ENCODE results near the gene NOC4L. TPM values are rescaled to one million over a fixed set of nuclear protein-coding genes. Genes with fewer than 3 reads are reported as not detected.

NOC4L gene
- 47.8 TPM for polyA plus RNA-seq (2013, experiment 1 of 2)
- 47.2 TPM for polyA plus RNA-seq (2013, experiment 2 of 2)

DNA sequence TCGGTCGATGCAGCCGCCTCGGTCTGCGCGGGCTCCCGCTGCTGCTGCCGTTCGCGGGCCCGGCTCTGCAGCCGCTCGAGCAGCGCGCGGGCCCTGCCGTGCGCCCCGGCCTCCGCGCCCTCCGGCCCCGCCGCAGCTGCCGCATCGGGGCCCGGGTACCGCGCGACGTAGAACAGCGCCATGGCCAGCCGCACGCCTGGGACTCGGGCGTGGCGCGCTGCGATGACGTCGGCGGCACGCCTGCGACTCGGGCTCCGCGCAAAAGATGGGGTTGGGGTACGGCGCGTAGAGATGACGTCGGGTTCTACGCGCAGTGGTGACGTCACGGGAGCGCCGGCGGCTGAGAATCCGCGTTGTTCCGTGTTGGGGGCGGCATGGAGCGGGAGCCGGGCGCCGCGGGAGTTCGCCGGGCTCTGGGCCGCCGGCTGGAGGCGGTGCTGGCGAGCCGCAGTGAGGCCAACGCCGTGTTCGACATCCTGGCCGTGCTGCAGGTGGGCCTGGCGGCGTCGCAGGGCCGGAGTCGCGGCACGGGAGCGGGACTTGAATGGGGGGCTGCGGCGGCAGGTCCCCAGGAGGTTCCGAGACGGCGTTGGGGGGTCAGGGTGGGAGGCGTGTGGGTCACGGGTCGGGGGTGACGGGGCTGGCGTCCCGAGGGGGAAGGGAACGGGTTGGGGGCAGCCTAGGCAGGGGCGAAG, at the start of gene NOC4L, which contains the start of gene DDX51:
Gene NOC4L (plus strand): TSS at position 343 of the 695 bp plus-strand sequence. CDS start 32 bp downstream, at position 375.
Gene DDX51 (minus strand): TSS at position 205 of the 695 bp plus-strand sequence. CDS start 23 bp downstream, at position 182.
- WGBS (ENCODE audit: extremely low coverage, insufficient coverage, low lambda C conversion rate) = no CpG with 5 or more reads among the region's 100 CpGs
- H3K36me3 ChIP-seq (ENCODE audit: control insufficient read depth, insufficient read depth, low read length) = peaks cover 6% of the 10 kb centered on the region
- no peak within 1 kb of the TSS for H2AK5ac ChIP-seq (ENCODE audit: low read length)
- H3K56ac ChIP-seq (ENCODE audit: low read length) = peak within 1 kb of the TSS; percentile 96
- peak within 1 kb of the TSS; percentile 66 for H3K4ac ChIP-seq (ENCODE audit: low read depth, low read length)
- peaks cover 2% of the 10 kb centered on the region for H3K4me1 ChIP-seq (ENCODE audit: control insufficient read depth, low read depth, low read length)
- peaks cover 27% of the 10 kb centered on the region for H3K79me2 ChIP-seq (ENCODE audit: control insufficient read depth, insufficient read depth, low read length)
- H4K8ac ChIP-seq (ENCODE audit: low read depth, low read length) = peak within 1 kb of the TSS; percentile 43
- no peak within 1 kb of the TSS for H3K18ac ChIP-seq (ENCODE audit: low read length)
- H2BK15ac ChIP-seq (replicated peaks; ENCODE audit: low read depth) = no peak within 1 kb of the TSS
- no peaks in the 10 kb centered on the region for H3K27me3 ChIP-seq (ENCODE audit: insufficient read depth, low read length, poor library complexity)
- peak within 1 kb of the TSS; percentile 84 for H3K4me3 ChIP-seq (ENCODE audit: low read length)
- H3K23ac ChIP-seq (ENCODE audit: low read length) = peak within 1 kb of the TSS; percentile 45
- H4K5ac ChIP-seq (ENCODE audit: low read length) = no peak within 1 kb of the TSS
- H3K79me1 ChIP-seq (ENCODE audit: low read length) = peaks cover 24% of the 10 kb centered on the region
- no peak within 1 kb of the TSS for H2BK5ac ChIP-seq (ENCODE audit: low read length)
- H2BK120ac ChIP-seq (ENCODE audit: low read depth, low read length) = no peak within 1 kb of the TSS
- peak within 1 kb of the TSS; percentile 91 for H3K9ac ChIP-seq (ENCODE audit: low read length)
- H3K4me2 ChIP-seq (ENCODE audit: low read length) = peak within 1 kb of the TSS; percentile 80
- DNase-seq = peak; percentile 96
- no peak within 1 kb of the TSS for H3K27ac ChIP-seq (ENCODE audit: low read depth, low read length)

DNA sequence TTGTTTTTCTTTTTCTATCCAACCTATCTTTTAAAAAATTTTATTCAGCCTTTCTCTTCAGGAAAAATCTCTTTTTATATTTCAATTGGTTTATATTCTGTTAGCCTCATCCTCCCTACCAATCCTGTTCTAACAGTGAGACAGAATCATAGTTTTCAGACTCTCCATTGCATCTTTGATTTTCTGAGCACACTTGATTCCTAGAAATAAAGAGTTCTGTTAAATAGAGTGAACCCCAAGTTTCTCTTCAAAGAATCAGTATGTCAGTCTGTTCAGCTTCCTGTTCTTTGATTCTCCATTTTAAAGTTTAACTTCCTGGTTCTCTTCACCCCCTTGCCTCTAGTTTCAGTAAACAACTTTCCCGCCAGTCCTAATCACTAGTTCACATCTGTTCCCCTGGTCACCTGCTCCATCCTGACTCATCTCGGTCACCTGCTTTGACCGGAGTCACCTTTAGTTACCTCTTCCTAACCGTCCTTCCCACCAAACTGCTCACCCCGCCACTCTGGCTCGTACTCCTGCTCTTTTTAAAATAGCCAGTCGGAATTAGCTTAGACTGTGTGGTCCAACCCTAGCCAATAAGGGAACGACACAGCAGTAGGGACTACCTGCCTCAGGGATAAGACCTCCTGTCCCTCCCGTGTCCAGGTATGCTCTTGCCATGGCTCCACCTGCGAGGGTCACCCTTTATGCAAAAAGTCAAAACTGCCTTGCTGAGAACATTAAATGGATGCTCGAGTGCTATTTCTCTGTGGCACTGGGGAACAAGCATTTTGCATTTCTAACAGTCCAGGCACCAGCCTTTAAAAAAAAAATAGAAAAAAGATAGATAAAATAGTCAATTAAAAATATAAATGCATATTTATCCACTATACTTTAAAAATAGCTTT, 48.5 kb upstream of the NOC4L start:
- Histone ChIP-seq H4K8ac (ENCODE audit: low read depth, low read length) (no peak overlapping the region), H3K56ac (ENCODE audit: low read length) (no peak overlapping the region), H3K4me2 (ENCODE audit: low read length) (no peak overlapping the region), H3K79me2 (ENCODE audit: control insufficient read depth, insufficient read depth, low read length) (no peaks in the 10 kb centered on the region), H2BK15ac (replicated peaks; ENCODE audit: low read depth) (no peak overlapping the region), H2AK5ac (ENCODE audit: low read length) (no peak overlapping the region), H3K9ac (ENCODE audit: low read length) (no peak overlapping the region), H3K79me1 (ENCODE audit: low read length) (peaks cover 2% of the 10 kb centered on the region), H4K5ac (ENCODE audit: low read length) (no peak overlapping the region), H3K23ac (ENCODE audit: low read length) (no peak overlapping the region), H2BK5ac (ENCODE audit: low read length) (no peak overlapping the region), H3K27me3 (ENCODE audit: insufficient read depth, low read length, poor library complexity) (no peaks in the 10 kb centered on the region), H2BK120ac (ENCODE audit: low read depth, low read length) (no peak overlapping the region), H3K4me1 (ENCODE audit: control insufficient read depth, low read depth, low read length) (no peaks in the 10 kb centered on the region), H3K27ac (ENCODE audit: low read depth, low read length) (no peak overlapping the region), H3K4me3 (ENCODE audit: low read length) (no peak overlapping the region), H3K36me3 (ENCODE audit: control insufficient read depth, insufficient read depth, low read length) (no peaks in the 10 kb centered on the region), H3K18ac (ENCODE audit: low read length) (no peak overlapping the region), H3K4ac (ENCODE audit: low read depth, low read length) (no peak overlapping the region)
- DNase-seq = no peak
- WGBS (ENCODE audit: extremely low coverage, insufficient coverage, low lambda C conversion rate) = no CpG with 5 or more reads among the region's 11 CpGs

DNA sequence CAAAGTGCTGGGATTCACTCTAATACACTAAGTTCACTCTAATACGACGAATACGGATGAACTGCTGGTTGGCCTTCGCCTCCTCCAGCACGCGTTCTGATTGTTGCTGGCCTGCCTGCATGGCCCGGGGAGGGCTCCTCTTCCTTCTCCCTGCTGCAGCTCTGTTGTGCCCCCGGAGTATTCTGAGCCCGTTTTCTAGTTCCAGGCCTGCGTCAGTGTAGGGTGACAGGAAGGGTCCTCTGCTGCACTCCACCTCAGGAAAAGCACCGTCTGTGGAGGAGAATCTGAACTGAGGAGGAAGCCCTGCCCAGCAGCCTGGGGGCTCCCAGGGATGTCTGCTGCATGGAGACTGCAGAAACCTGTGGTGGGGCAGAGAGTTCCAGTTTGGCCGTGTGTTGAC, 44.5 kb upstream of the NOC4L start:
- no peak for DNase-seq
- H3K36me3 ChIP-seq (ENCODE audit: control insufficient read depth, insufficient read depth, low read length) = no peaks in the 10 kb centered on the region
- WGBS (ENCODE audit: extremely low coverage, insufficient coverage, low lambda C conversion rate) = no CpG with 5 or more reads among the region's 12 CpGs

DNA sequence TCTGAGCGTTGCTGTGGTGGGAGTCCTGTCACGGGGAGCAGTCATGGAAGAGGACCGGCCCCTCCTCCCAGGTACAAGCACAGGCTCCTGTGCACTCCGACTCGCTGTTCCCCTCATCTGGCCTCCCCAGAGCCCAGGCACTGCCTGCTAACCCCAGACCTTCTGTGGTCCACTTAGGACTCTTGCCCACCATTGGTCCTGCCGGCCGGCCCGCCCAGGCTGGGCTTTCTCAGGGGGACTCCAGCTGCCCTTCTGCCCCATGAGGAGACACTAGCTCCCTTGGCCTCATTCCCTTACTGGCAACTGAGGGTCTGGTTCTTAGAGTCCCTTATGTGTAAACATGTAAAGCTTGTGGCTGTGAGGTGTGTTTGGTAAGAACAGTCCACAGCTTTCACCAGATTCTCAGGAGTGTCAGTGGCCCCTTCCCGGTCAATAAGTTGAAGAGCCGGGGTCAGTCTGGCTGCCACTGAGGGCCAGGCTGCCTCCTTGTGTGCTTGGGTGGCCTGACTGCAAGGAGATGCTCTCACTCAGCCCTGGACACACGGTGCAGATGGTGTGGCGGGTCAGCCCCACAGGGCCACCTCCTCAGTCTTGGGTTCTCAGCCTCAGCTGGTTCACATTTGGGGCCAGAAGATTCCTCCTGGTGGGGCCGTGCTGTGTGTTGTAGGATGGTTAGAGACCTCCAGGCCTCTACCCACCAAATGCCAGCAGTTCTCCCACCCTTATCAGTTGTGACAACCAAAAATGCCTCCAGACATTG, 43.8 kb upstream of the NOC4L start:
- no CpG with 5 or more reads among the region's 13 CpGs for WGBS (ENCODE audit: extremely low coverage, insufficient coverage, low lambda C conversion rate)
- no peak overlapping the region for H2BK120ac ChIP-seq (ENCODE audit: low read depth, low read length)
- no peak overlapping the region for H3K56ac ChIP-seq (ENCODE audit: low read length)
- no peak overlapping the region for H3K18ac ChIP-seq (ENCODE audit: low read length)
- DNase-seq = no peak
- H3K4me1 ChIP-seq (ENCODE audit: control insufficient read depth, low read depth, low read length) = no peaks in the 10 kb centered on the region
- H3K79me1 ChIP-seq (ENCODE audit: low read length) = peaks cover 2% of the 10 kb centered on the region
- no peaks in the 10 kb centered on the region for H3K36me3 ChIP-seq (ENCODE audit: control insufficient read depth, insufficient read depth, low read length)
- H2AK5ac ChIP-seq (ENCODE audit: low read length) = no peak overlapping the region
- H3K4me3 ChIP-seq (ENCODE audit: low read length) = no peak overlapping the region
- no peak overlapping the region for H2BK15ac ChIP-seq (replicated peaks; ENCODE audit: low read depth)
- H3K79me2 ChIP-seq (ENCODE audit: control insufficient read depth, insufficient read depth, low read length) = no peaks in the 10 kb centered on the region
- H3K4ac ChIP-seq (ENCODE audit: low read depth, low read length) = no peak overlapping the region
- H3K27ac ChIP-seq (ENCODE audit: low read depth, low read length) = no peak overlapping the region
- H3K23ac ChIP-seq (ENCODE audit: low read length) = no peak overlapping the region
- H3K4me2 ChIP-seq (ENCODE audit: low read length) = no peak overlapping the region
- H3K9ac ChIP-seq (ENCODE audit: low read length) = no peak overlapping the region
- no peaks in the 10 kb centered on the region for H3K27me3 ChIP-seq (ENCODE audit: insufficient read depth, low read length, poor library complexity)
- no peak overlapping the region for H2BK5ac ChIP-seq (ENCODE audit: low read length)
- no peak overlapping the region for H4K5ac ChIP-seq (ENCODE audit: low read length)
- H4K8ac ChIP-seq (ENCODE audit: low read depth, low read length) = no peak overlapping the region

More for the DNA sequence above, 44.5 kb upstream of the NOC4L start:
- no peak overlapping the region for H4K5ac ChIP-seq (ENCODE audit: low read length)
- H3K27ac ChIP-seq (ENCODE audit: low read depth, low read length) = no peak overlapping the region
- H2AK5ac ChIP-seq (ENCODE audit: low read length) = no peak overlapping the region
- no peak overlapping the region for H3K23ac ChIP-seq (ENCODE audit: low read length)
- no peak overlapping the region for H3K4me2 ChIP-seq (ENCODE audit: low read length)
- H3K4me3 ChIP-seq (ENCODE audit: low read length) = no peak overlapping the region
- H2BK15ac ChIP-seq (replicated peaks; ENCODE audit: low read depth) = no peak overlapping the region
- no peak overlapping the region for H3K9ac ChIP-seq (ENCODE audit: low read length)
- H2BK5ac ChIP-seq (ENCODE audit: low read length) = no peak overlapping the region
- H3K56ac ChIP-seq (ENCODE audit: low read length) = no peak overlapping the region
- no peak overlapping the region for H3K18ac ChIP-seq (ENCODE audit: low read length)
- peaks cover 2% of the 10 kb centered on the region for H3K79me1 ChIP-seq (ENCODE audit: low read length)
- no peaks in the 10 kb centered on the region for H3K4me1 ChIP-seq (ENCODE audit: control insufficient read depth, low read depth, low read length)
- H4K8ac ChIP-seq (ENCODE audit: low read depth, low read length) = no peak overlapping the region
- H2BK120ac ChIP-seq (ENCODE audit: low read depth, low read length) = no peak overlapping the region
- no peaks in the 10 kb centered on the region for H3K27me3 ChIP-seq (ENCODE audit: insufficient read depth, low read length, poor library complexity)
- H3K79me2 ChIP-seq (ENCODE audit: control insufficient read depth, insufficient read depth, low read length) = no peaks in the 10 kb centered on the region
- no peak overlapping the region for H3K4ac ChIP-seq (ENCODE audit: low read depth, low read length)

DNA sequence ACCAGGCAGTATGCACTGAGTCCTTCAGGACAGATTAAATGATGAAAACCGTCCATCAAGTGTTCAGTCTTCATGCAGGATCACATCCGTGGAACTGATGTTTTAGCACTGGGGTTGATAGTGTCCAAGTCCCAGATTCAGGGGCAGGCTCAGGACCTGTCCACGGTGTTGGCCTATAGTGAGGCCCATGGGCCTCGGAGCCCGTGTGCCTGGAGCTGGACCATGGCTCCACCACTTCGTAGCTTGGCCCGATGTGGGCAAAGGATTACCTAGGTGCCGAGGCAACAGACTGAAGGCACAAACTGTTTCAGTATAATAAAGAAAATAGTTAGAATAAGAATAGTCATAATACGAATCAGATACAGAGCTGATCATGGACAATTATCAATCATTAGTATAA, 42.0 kb upstream of the NOC4L start:
- no peak overlapping the region for H3K18ac ChIP-seq (ENCODE audit: low read length)
- H3K4me1 ChIP-seq (ENCODE audit: control insufficient read depth, low read depth, low read length) = no peaks in the 10 kb centered on the region
- H3K36me3 ChIP-seq (ENCODE audit: control insufficient read depth, insufficient read depth, low read length) = no peaks in the 10 kb centered on the region
- no peak overlapping the region for H2BK120ac ChIP-seq (ENCODE audit: low read depth, low read length)
- no peak overlapping the region for H3K56ac ChIP-seq (ENCODE audit: low read length)
- H3K27ac ChIP-seq (ENCODE audit: low read depth, low read length) = no peak overlapping the region
- peaks cover 2% of the 10 kb centered on the region for H3K79me1 ChIP-seq (ENCODE audit: low read length)
- H3K27me3 ChIP-seq (ENCODE audit: insufficient read depth, low read length, poor library complexity) = no peaks in the 10 kb centered on the region
- H3K4me2 ChIP-seq (ENCODE audit: low read length) = no peak overlapping the region
- no peak overlapping the region for H3K4me3 ChIP-seq (ENCODE audit: low read length)
- no peak overlapping the region for H4K8ac ChIP-seq (ENCODE audit: low read depth, low read length)
- no peak overlapping the region for H3K9ac ChIP-seq (ENCODE audit: low read length)
- no peak overlapping the region for H2BK15ac ChIP-seq (replicated peaks; ENCODE audit: low read depth)
- no peak overlapping the region for H2AK5ac ChIP-seq (ENCODE audit: low read length)
- H3K79me2 ChIP-seq (ENCODE audit: control insufficient read depth, insufficient read depth, low read length) = no peaks in the 10 kb centered on the region
- no peak overlapping the region for H2BK5ac ChIP-seq (ENCODE audit: low read length)
- no peak overlapping the region for H3K23ac ChIP-seq (ENCODE audit: low read length)
- no peak overlapping the region for H4K5ac ChIP-seq (ENCODE audit: low read length)
- no peak overlapping the region for H3K4ac ChIP-seq (ENCODE audit: low read depth, low read length)
- WGBS (ENCODE audit: extremely low coverage, insufficient coverage, low lambda C conversion rate) = no CpG with 5 or more reads among the region's 9 CpGs
- no peak for DNase-seq
